Measurements from ENCODE around the gene FAM120A. TPM values are rescaled to one million over a fixed set of nuclear protein-coding genes. Genes with fewer than 3 reads are reported as not detected.

The FAM120A gene
- total RNA-seq, 1 experiment from 2014 or later, result 100 TPM

DNA sequence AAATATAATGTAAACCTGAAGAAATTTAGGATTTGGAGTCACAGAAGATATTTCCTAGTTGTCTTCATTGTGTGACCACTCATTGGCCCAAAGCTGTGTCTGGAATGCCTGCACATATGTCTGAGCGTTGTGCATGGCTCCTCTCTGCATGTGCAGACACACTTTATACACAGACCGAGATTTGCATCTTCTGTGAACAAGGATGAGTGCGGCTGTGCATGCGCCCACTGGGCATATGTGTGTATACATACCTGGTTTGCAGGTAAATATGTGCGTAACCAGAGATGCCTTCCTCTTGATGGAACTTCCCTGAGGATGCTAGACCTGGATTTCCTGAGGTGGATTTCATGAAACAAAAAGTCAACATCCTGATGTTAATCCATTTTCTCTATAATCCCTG, 144.0 kb downstream of the FAM120A start:
- no peak for DNase-seq (ENCODE audit: low read depth)

DNA sequence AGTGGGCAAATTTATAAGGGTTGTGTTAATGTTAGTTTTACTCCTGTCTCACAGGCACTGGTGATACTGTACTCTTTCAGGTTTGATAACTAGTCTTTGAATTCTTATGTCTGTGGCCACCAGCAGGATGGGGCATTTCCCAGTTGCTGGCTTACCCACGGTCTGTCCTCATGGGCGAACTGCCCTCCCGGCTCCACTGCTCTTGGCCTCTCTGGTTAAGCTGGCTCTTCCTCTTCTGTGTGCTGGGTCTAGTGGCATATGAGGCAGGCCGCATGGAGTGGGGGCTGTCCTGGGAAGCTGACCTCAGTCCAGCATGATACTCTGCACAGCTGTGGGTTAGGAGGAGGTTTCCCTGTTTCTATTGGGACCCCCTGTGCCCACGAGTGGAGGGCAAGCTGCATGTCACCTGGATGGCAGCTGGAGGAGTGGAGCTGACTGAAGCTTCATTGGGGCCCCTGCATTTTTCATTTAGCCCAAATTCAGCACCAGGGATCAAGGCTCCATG, 144.4 kb downstream of the FAM120A start:
- no peak for DNase-seq (ENCODE audit: low read depth)

DNA sequence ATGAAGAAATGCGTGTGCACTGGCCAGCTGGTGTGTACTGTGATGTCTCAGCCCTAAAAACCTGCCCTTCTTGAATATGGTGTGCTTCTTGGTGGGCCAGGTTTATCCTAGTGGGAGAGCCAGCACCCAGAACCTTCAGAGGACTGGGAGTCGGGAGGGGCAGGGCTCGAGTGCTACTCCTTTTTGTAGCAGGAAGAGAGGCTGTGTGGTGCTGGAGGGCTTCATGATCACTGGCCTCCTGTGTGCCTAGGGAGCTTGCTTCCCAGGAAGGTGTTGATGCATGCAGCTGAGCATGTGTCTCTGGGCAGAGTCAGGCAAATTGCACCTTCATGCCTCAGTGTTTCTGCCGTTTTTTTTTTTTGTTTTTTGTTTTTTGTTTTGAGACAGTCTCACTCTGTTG, 144.9 kb downstream of the FAM120A start:
- DNase-seq (ENCODE audit: low read depth), result no peak

DNA sequence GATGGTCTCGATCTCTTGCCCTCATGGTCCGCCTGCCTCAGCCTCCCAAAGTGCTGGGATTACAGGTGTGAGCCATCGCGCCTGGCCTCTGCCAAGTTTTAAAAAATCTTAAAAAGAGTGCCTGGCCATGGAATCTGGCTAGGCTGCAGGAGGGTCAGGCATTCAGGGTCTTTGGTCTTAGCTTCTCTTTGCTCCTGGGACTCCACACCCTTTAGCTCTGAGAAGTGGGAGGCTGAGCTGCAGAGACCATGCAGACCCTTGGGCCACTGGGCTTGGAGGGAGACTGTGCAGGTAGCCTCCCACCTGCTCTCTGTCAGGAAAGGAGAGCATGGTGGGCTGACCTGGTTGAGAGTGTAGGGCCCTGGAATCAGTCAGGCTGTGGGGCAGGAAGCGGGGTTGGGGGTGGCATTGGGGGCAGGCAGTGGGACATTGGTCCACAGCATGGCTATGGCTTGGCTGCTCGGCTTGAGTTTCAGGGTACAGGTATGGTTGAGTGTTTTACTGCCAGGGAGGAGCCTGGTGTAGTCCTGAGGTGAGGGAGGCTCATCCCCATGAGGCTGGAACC, 145.7 kb downstream of the FAM120A start:
- no peak for DNase-seq (ENCODE audit: low read depth)

DNA sequence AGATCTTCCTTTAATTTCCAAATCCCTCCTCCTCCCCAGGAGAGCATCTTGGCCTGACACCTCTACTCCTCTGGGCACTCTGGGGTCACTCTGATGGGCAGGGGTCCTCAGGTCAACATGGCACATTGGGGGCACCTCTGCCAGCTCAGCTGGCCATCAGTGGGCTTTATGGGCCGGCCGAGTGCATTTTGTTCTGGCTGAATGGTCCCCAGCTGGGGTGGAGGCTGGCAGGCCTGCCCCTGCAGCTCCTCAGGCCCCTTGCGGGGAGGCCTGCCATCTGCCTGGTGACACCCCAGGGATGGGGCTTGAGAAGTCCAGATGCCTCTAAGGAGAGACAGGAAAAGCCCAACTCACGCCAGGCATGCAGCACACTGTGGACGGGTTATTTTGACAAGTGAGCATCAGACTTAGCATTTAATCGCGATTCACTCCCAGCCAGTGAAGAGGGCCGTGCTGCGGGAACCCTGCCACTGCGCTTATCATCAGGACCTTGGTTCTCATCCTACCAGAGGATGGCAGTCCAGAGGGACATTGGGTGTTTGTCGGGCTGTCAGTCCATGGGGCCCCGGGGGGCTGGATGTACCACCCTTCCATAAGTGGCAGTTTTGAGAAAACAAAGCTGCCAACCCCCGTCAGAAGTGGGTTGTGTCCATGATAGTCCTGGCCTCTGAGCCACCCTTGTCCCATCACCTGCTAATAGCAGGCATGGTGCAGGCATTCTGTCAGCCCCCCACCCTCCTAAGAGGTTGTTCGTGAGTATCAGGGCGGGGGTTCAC, 146.6 kb downstream of the FAM120A start:
- no peak for DNase-seq (ENCODE audit: low read depth)

DNA sequence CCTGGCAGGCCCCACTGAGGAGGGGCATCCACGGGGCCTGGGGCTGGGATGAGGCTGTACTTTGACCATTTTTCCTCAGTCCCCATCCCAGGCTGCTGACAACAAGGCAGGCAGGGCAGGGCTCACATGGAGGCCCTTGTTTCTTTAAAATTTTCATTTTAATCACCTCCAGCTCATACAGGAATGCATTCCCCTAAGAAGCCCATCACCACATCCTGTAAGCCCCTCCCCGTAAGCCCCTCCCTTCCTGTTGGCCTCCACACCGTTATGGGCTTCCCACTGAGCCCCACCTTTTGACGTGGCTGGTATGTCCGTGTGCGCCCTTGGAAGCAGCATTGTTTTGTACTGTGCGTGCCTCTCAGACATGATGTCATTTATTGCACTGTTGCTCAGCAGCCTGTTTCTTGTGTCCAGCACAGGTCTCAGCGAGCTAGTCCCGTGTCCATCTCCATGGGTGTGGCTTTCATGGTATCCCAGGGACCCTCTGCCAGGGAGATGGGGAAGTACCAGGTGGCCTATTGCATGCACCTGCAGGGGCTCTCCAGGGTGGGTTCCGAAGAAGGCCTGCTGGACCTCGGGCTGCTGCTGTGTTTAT, 147.3 kb downstream of the FAM120A start:
- DNase-seq (ENCODE audit: low read depth), result no peak

DNA sequence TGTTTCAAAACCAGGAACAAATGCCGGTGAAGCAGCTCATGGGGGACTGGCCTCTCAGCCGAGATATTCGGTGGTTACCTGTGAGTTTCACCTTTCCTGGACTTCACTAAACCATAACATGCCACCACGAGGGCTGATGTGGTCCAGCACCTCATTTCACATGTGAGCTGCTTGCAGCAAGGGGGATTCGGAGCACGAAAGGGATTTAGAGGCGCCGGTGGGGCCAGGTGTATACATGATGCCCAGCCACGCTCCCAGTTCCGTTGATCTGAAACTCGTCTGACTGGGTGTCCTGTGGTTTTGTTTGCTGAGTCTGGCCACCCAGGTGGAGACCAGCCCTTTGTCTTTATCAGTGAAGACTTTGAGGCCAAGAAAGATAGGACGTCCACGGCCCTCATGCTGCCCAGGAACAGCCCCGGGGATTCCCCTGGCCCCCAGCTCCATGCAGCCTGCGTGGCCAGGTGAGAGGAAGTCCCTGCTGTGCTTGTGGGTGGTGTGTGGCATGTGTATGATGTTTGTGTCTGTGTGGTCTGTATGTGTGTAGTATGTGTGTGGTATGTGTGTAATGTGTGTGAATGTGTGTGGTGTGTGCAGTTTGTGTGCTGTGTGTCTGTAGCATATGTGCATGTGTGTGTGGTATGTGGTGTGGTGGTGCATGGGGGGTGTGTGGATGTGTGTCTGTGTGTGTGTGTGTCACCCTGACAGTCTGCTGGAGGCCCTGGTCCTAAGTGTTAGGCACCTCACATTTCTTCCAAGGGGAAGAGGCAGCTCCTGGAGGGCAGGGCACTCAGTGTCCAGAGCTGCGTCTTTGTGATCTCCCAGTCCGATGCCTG, 148.3 kb downstream of the FAM120A start:
- no peak for DNase-seq (ENCODE audit: low read depth)

DNA sequence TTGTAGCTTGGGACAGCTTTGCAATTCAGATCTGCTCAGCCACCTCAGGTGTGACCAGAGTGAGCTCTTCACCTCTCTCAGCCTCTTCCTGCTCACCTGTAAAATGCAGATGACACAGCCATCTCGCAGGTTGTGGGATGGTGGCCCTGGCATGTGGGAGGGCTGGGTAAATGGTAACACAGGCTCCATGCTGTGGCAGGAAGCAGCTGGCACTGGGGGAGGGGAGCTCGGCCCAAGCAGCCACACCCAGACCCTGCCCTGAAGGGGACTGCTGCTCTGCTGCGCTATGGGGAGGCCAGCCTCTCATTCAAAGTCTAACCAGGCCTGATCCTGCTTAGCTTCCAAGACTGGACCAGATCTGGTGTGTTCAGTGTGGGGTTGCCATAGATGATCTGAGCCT, 149.0 kb downstream of the FAM120A start:
- no peak for DNase-seq (ENCODE audit: low read depth)

DNA sequence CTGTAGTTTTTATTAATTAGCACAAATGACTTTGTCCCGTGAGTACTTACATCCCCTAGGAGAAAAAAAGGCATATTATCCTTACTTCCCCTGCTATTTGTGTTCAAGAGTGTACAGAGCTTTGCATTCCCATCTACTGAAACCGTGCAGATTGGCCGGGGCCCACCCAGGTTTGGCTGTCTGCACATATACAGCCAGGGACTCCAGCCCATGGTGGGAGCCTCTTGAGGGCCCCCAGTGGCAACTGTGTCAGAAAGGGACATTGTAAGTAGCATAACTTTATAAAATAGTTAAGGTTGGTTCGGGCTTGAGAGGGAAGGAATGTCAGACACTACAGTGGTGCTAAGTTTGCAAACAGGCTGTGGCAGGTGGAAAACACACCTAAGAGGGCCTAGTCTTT, 149.6 kb downstream of the FAM120A start:
- no peak for DNase-seq (ENCODE audit: low read depth)

DNA sequence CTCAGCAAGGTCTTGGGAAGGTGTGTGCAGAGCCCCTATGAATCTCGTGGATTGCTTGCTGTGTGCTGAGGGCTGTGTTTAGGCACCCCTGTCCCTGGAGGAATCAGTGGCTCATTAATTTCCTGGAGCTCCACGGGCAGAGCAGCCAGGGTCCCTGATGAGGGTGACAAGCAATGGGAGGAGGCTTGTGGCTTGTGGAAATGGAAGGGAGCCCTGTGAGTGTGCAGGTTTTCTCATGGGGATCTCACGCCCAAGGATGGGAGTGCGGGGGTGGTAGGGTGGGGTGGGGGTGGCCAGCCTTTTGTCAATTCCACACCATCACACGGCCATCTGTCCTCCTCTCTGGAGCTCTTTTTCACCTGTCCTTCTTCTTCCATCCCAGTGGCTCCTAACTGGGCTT, 150.2 kb downstream of the FAM120A start:
- no peak for DNase-seq (ENCODE audit: low read depth)

DNA sequence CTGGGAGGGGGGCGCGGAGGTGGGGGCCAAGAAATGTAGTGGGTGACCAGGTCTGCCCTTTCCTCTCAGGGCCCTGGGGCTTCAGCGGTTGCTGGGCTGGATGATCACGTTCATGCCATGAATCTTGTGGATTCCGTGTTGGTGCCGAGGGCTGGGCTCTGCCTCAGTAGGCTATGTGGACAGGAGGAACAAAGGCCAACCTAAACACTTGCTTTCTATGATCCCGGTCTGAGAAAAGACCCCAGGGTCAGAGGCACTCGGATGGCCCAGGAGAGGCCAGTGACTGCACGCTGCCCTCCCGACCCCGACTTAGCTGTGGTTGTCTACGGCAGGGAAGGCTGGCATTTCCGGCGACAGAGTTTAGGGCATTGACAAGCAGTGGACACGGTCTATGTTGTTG, 151.5 kb downstream of the FAM120A start:
- no peak for DNase-seq (ENCODE audit: low read depth)

DNA sequence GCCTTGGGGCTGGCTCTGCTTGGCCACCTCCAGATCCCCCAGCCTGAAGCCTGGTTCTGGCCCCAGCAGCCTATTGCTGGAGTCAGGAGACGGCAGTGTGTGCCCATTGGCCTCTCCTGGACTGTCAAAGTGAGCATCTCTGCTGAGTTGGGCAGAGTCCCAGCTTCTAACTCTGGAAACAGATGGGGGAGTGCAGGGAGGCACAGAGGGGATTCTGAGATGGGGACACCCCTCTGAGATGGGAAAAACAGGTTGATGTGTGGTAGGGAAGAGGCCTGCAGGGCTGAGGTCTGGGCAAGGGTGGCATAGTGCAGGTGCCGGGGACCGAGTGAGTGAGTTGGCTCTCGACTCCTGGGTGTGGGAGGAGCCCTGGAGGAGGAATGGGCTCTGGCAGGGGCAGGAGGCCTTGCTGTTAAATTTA, 152.4 kb downstream of the FAM120A start:
- DNase-seq (ENCODE audit: low read depth), result no peak

DNA sequence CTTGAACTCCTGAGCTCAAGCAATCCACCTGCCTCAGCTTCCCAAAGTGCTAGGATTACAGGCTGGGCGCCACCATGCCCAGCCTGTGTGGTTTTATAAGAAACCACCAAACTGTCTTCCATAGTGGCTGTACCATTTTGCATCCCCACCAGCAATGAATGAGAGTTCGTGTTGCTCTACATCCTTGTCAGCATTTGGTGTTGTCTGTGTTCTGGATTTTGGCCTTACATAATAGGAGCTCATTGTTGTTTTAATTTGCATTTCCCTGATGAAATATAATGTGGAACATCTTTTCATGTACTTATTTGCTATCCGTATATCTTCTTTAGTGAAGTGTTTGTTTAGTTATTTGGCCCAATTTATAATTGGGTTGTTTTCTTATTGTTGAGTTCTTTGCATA, 154.7 kb downstream of the FAM120A start:
- DNase-seq (ENCODE audit: low read depth), result no peak

DNA sequence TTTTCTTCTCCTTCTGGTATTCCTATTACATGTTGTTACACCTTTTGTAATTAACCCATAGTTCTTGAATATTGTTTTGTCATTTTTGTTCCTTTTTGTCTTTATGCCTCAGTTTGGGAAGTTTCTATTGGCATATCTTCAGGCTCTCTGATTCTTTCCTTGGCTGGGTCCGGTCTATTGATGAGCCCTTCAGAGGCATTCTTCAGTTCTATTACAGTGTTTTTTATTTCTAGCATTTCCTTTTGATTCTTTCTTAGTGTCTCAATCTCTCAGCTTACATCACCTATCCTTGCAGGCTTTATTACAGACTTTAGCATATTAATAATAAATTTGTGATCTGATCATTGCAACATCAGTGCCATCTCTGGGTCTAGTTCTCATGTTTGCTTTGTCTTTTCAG, 158.7 kb downstream of the FAM120A start:
- DNase-seq (ENCODE audit: low read depth), result no peak

DNA sequence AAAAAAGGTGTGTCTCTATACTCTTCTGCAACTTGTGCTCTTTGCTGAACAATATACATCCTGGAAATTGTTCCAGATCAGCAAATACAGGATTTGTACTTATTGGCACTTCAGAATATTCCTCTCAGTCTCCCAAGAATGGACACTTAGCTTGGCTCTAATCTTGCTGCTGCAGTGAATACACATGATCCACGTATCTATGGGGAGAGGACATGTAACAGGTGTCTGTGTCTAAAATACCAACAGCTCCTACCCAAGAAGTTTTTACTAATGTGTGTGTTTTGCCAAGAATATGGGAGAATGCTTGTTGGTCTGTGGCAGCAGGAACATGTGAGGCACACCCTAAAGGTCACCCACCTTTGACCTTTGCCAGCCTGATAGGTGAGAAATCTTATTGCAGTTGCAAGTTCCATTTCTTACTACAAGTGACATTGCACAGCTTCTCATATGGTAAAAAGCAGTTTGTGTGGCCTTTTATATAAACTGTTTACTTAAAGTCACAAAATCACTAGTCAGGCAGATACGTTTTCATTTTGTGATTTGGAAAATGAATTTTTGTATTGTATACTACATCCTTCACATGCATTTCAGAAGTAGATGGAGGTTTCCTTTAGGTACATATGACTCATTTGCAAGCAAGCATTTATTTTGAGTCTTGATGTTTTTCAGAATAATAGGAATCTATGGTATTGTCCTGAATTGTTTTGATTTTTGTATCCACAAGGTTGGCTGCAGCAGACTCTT, 160.7 kb downstream of the FAM120A start:
- no peak for DNase-seq (ENCODE audit: low read depth)

DNA sequence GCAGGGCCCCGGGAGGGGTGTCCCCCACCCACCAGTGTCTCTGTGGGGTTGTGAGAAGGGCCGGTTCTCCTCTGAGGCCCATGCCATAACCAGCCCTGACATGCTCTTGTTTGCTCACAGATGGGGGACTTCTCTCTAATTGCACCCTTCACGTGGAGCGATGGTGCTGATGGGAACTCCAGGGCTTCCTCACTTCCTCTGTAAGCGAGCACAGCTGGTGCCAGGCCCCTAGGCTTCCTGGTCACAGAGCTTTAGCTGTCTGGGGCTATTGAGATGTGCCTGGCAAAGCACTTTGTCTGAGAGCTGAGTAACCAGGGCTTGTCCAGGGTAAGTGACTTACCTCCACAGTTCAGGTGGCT, 161.3 kb downstream of the FAM120A start:
- no peak for DNase-seq (ENCODE audit: low read depth)

DNA sequence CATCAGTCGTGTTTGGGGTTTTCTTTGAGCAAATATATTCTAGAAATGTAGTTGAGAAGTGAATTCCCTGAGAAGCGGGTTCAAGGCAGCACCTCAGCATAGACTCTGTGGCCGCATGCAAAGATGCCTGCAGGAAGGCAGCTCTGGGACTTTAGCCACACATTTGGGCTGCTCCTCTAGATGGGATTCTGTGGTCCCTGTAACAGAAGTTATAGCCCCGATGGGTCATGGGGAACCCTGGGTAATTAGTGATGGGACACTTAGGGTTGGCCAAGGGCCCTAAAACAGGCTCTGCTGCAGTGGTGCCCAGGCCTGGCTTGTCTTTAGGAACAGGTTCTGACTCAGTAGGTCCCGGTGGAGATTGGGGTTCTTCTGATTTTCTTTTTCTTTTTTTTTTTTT, 161.7 kb downstream of the FAM120A start:
- DNase-seq (ENCODE audit: low read depth), result no peak

DNA sequence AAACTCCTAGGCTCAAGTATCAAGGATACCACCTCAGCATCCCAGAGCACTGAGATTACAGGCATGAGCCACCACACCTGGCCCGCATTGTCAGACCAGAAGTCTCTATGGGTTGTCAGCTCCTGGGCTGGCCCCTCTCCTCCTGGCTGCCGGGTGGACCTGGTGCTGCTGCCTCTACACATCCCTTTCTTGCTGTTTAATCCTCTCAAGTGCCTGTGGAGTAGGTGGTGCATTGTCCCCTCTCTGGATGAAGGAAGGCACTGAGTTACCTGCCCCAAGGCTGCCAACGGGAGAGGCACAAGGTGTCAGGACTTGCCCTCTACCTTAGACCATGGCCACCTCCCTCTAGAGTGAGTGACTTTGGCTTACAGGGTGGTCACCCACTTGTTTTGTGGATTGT, 162.3 kb downstream of the FAM120A start:
- no peak for DNase-seq (ENCODE audit: low read depth)

DNA sequence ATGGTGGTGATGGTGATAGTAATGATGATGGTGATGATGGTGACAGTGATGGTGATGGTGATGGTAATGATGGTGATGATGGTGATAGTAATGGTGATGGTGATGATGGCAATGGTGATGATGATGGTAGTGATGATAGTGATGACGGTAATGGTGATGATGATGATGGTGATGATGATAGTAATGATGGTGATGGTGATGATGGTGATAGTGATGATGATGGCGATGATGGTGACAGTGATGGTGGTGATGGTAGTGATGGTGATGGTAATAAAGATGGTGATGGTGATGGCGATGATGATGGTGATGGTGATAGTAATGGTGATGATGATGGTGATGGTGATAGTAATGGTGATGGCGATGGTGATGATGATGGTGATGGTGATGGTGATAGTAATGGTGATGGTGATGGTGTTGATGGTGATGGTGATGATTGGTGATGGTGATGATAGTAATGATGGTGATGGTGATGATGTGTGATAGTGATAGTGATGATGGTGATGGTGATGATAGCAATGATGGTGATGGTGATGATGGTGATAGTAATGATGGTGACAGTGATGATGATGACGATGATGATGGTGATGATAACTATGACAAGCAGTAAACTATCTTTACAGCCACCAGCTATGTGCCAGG, 163.5 kb downstream of the FAM120A start:
- no peak for DNase-seq (ENCODE audit: low read depth)
